Tibial artery (tissue), 4 donors: ENCODE measurements around the gene SNX19.
A peak's percentile ranks its signal among the peaks of the same experiment; 100 is the strongest.

Experiments used
- DNase-seq, 2 donors: peaks; one replicate each; pipeline ENCODE4 v3.0.0-alpha.2; 2019
- H3K27ac ChIP-seq, 2 donors: fragments of 200-600 bp; sonication (generic) in 1 of 2; 1 replicate in 1 of 2; 2 replicates in 1 of 2; pipeline ENCODE4 v1.5.1; 2018 to 2019; ENCODE audit warnings: mild to moderate bottlenecking in 1 of 2
- H3K27me3 ChIP-seq, 2 donors: fragments of 200-600 bp; sonication (generic) in 1 of 2; one replicate each; pipeline versions ENCODE4 v1.5.1 to v1.6.0; 2016 to 2019
- H3K36me3 ChIP-seq, 3 donors: fragments of 200-600 bp; sonication (generic) in 2 of 3; one replicate each; pipeline ENCODE4 v1.5.1; 2016 to 2019; ENCODE audit warnings: mild to moderate bottlenecking in 2 of 3
- H3K4me1 ChIP-seq, 4 donors: fragments of 200-600 bp; sonication (generic) in 2 of 4; 1 replicate in 3 of 4; 2 replicates in 1 of 4; pipeline ENCODE4 v1.5.1; 2016 to 2019
- H3K4me3 ChIP-seq, 2 donors: fragments of 200-600 bp; sonication (generic) in 1 of 2; 1 replicate in 1 of 2; 2 replicates in 1 of 2; pipeline ENCODE4 v1.5.1; 2018 to 2019; ENCODE audit warnings: mild to moderate bottlenecking in 2 of 2
- H3K9me3 ChIP-seq, 3 donors: fragments of 200-600 bp; sonication (generic) in 1 of 3; one replicate each; pipeline ENCODE4 v1.5.1; 2016 to 2019
- intact Hi-C: fragments of 100-400 bp; cut with DNase I; formaldehyde crosslinking; loops from one replicate; pipeline ENCODE4 v1.15.0; 2023; ENCODE audit warnings: low total_unique reads
- TF ChIP-seq, protein P1 (sequence below), 2 experiments: fragments of 200-600 bp in 1 of 2; fragments of 450-650 bp in 1 of 2; IDR thresholded peaks; one replicate each; pipeline ENCODE4 v1.5.1; 2017 to 2019; ENCODE audit warnings: antibody characterized with exemption in 2 of 2, mild to moderate bottlenecking in 1 of 2, moderate library complexity in 1 of 2

Gene SNX19

DNA sequence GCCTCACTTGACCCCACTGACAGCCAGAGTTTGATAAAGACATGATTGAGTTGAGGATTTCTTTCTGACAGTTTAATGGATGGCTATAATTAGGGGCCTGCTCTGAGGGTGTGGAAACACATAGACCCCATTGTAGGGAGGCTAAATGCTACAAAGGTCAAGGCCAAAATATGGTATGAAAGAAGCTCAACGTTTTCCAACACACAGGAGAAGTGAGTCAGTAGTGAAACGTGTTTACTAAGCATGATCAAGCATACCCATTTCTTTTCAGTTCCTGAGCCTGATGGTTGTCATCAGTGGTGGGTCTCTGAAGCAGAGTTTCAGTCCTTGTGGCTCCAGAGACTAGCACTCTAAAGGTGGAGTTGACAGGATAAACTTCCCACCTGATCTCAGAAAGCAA is 69.7 kb downstream of the SNX19 start:
- DNase-seq, result no peak
- H3K27me3 ChIP-seq, result no peaks in the 10 kb centered on the region
- H3K9me3 ChIP-seq, result no peaks in the 10 kb centered on the region
- intact Hi-C loops, result no loop called here
- H3K36me3 ChIP-seq, result no peaks in the 10 kb centered on the region
- H3K4me1 ChIP-seq, result peaks cover 0 to 31% (median 15%) of the 10 kb centered on the region in 4 donors
- no peak overlapping the region for H3K4me3 ChIP-seq
- H3K27ac ChIP-seq, result no peak overlapping the region
- TF ChIP-seq, protein P1, sequence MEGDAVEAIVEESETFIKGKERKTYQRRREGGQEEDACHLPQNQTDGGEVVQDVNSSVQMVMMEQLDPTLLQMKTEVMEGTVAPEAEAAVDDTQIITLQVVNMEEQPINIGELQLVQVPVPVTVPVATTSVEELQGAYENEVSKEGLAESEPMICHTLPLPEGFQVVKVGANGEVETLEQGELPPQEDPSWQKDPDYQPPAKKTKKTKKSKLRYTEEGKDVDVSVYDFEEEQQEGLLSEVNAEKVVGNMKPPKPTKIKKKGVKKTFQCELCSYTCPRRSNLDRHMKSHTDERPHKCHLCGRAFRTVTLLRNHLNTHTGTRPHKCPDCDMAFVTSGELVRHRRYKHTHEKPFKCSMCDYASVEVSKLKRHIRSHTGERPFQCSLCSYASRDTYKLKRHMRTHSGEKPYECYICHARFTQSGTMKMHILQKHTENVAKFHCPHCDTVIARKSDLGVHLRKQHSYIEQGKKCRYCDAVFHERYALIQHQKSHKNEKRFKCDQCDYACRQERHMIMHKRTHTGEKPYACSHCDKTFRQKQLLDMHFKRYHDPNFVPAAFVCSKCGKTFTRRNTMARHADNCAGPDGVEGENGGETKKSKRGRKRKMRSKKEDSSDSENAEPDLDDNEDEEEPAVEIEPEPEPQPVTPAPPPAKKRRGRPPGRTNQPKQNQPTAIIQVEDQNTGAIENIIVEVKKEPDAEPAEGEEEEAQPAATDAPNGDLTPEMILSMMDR (IDR thresholded peaks at IDR 0.05), result no peak

DNA sequence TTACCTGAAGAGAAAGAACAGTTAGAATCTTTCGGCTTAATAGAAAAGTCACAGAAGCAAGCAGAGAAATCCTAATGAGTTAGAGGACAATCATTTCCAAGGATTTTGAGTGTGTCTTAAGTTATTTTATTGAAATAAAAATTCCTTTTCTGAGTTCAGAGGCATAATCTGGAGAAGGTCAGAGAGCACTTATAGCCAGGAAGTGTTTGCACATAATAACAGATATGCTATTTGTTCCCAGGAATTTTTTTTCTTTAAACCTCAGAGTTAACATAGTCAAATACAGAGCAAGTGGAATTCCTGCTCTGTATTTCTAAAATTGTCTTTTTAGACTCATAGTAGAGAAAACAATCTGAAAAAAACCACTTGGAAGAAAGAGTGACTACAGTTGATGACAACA is 74.3 kb downstream of the SNX19 start:
- peak overlapping the region in 1 of 2 donors; percentile 38 for H3K27ac ChIP-seq
- DNase-seq, result no peak
- H3K9me3 ChIP-seq, result peaks cover 0 to 4% (median 0%) of the 10 kb centered on the region in 3 donors
- TF ChIP-seq, protein P1 (IDR thresholded peaks at IDR 0.05), result no peak
- H3K27me3 ChIP-seq, result no peaks in the 10 kb centered on the region
- intact Hi-C loops, result no loop called here
- no peaks in the 10 kb centered on the region for H3K36me3 ChIP-seq
- H3K4me1 ChIP-seq, result peaks cover 0 to 40% (median 11%) of the 10 kb centered on the region in 4 donors
- no peak overlapping the region for H3K4me3 ChIP-seq

DNA sequence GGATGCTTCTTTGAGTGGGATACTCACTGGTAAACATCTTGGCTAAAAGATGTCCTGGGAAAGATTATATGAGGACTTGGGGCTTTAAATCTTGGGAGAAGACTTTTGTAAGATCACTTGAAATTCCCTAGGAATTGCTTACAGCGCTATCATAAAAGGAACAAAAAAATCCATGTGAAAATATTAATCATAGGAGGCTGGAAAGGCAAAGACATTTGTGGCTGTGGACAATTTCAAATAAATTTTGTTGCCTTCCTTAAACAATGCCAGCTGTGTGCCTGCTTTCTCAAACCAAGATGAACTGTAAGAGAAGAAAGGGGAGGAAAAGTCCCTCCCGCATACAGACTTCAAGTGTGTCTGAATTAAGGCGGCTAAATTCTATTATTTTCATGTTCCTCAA is 75.6 kb downstream of the SNX19 start:
- intact Hi-C loops, result no loop called here
- Histone ChIP-seq H3K9me3 (peaks cover 0 to 4% (median 0%) of the 10 kb centered on the region in 3 donors), H3K36me3 (no peaks in the 10 kb centered on the region), H3K4me3 (no peak overlapping the region), H3K4me1 (peaks cover 0 to 40% (median 11%) of the 10 kb centered on the region in 4 donors), H3K27me3 (no peaks in the 10 kb centered on the region), H3K27ac (peak overlapping the region; percentile 67 to 75)
- TF ChIP-seq, protein P1 (IDR thresholded peaks at IDR 0.05), result no peak
- no peak for DNase-seq

DNA sequence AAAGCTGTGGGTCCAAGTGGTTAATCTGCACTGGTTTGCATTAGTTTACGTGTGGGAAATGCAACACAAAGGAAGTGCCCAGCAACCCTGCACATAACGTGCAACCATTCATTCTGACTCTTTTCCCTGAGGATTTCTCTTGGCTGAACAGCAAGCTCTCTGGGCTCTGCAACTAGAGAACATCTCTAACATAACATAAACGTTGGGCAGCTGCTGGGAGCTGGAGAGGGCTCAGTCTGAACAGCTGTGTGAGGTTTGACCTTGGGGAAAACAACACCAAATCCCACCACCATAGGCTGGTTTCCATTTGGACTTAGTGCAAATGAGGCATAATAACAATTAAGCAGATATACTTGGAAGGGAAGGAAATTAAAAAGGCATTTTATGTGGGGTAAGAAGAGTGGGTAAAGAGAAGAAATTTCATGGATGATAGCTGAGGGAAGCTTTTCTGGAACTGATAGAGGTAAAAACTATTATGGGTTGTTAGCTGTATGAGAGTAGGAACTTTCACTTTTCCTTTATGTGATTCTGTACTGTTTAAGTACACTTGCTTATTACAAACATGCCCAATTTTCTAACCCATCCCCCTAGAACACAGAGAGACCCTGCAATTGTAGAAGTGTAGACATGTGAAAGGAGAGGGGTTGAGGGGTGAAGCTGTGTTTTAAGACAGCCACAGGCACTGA is 76.2 kb downstream of the SNX19 start:
- Histone ChIP-seq H3K27ac (peak overlapping the region; percentile 67 to 75), H3K4me1 (peaks cover 0 to 40% (median 11%) of the 10 kb centered on the region in 4 donors), H3K9me3 (peaks cover 0 to 4% (median 0%) of the 10 kb centered on the region in 3 donors), H3K4me3 (no peak overlapping the region), H3K36me3 (no peaks in the 10 kb centered on the region), H3K27me3 (no peaks in the 10 kb centered on the region)
- intact Hi-C loops, result no loop called here
- TF ChIP-seq, protein P1 (IDR thresholded peaks at IDR 0.05), result no peak
- DNase-seq, result peak in 1 of 2 donors; percentile 74

DNA sequence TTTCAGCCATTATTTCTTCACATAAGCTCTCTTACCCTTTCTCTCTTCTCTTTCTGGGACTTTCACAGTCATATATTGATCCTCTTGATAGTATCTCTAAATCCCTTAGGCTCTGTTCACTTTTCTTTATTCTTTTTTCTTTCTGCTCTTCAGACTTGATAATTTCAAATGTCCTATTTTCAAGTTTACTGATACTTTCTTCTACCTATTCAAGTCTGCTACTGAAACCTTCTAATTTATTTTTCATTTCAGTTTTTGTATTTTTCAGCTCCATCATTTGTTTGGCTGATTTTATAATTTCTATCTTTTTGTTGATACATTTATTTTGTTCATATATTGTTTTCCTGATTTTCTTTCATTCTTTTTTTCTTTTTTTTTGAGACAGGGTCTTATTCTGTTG is 79.1 kb downstream of the SNX19 start:
- Histone ChIP-seq H3K27ac (no peak overlapping the region), H3K4me1 (peaks cover 0 to 33% (median 9%) of the 10 kb centered on the region in 4 donors), H3K9me3 (peaks cover 0 to 4% (median 0%) of the 10 kb centered on the region in 3 donors), H3K27me3 (no peaks in the 10 kb centered on the region), H3K4me3 (no peak overlapping the region), H3K36me3 (no peaks in the 10 kb centered on the region)
- intact Hi-C loops, result no loop called here
- DNase-seq, result no peak
- TF ChIP-seq, protein P1 (IDR thresholded peaks at IDR 0.05), result no peak
